HG02943 (cell line): ENCODE results near the gene EFCAB6.

ENCODE experiments used
- ATAC-seq: cut with Tn5 transposase; IDR thresholded peaks from one replicate; pipeline ENCODE4 v1.9.1; 2021; ENCODE audit warnings: mild to moderate bottlenecking, low read depth, moderate library complexity; ENCODE audit not compliant: unreplicated experiment

Gene EFCAB6

GRCh38 chr22:43753688-43754087, 58.4 kb downstream of the EFCAB6 start:
- no peak for ATAC-seq

- no peak for ATAC-seq
These were observed 61.4 kb downstream of the EFCAB6 start for GRCh38 chr22:43750751-43751150.

GRCh38 chr22:43749473-43749872, 62.6 kb downstream of the EFCAB6 start:
- no peak for ATAC-seq

GRCh38 chr22:43747877-43748276, 64.2 kb downstream of the EFCAB6 start:
- ATAC-seq = no peak

- no peak for ATAC-seq
These were observed 65.0 kb downstream of the EFCAB6 start for GRCh38 chr22:43747058-43747457.

- ATAC-seq = no peak
These were observed 66.2 kb downstream of the EFCAB6 start for GRCh38 chr22:43745783-43746356.

- no peak for ATAC-seq
These were observed 66.7 kb downstream of the EFCAB6 start for GRCh38 chr22:43745411-43745770.

GRCh38 chr22:43744700-43745410, 67.2 kb downstream of the EFCAB6 start:
- ATAC-seq = no peak

- ATAC-seq = no peak
These were observed 68.0 kb downstream of the EFCAB6 start for GRCh38 chr22:43743929-43744643.

- no peak for ATAC-seq
These were observed 69.0 kb downstream of the EFCAB6 start for GRCh38 chr22:43743131-43743530.

GRCh38 chr22:43742154-43742950, 69.8 kb downstream of the EFCAB6 start:
- no peak for ATAC-seq

GRCh38 chr22:43740587-43741270, 71.4 kb downstream of the EFCAB6 start:
- ATAC-seq = no peak

GRCh38 chr22:43739851-43740379, 72.2 kb downstream of the EFCAB6 start:
- ATAC-seq = no peak

GRCh38 chr22:43737150-43737828, 74.8 kb downstream of the EFCAB6 start:
- ATAC-seq = no peak

- no peak for ATAC-seq
These were observed 75.5 kb downstream of the EFCAB6 start for GRCh38 chr22:43736651-43737050.

GRCh38 chr22:43734370-43735150, 77.5 kb downstream of the EFCAB6 start:
- no peak for ATAC-seq

- ATAC-seq = no peak
These were observed 79.0 kb downstream of the EFCAB6 start for GRCh38 chr22:43733138-43733537.

GRCh38 chr22:43731988-43732387, 80.1 kb downstream of the EFCAB6 start:
- no peak for ATAC-seq
